Endothelial cell of umbilical vein (primary cell): ENCODE results near the gene USP48. TPM values are rescaled to one million over a fixed set of nuclear protein-coding genes. Genes with fewer than 3 reads are reported as not detected.

ENCODE experiments used
- BruUV-seq: library from RNA; stranded (reverse); fragments of 400-500 nt; replicated peaks from 2 replicates; lab custom pipeline; 2021; lab: Mats Ljungman, UMichigan
- CTCF ChIA-PET: fragments of 300-600, 350-600 bp; sonication (Branson Sonifier 250); formaldehyde crosslinking; loops from one replicate; lab custom pipeline; 2021; ENCODE audit warnings: antibody characterized with exemption, inconsistent platforms; lab: Charles Lee
- POLR2A ChIA-PET: fragments of 300-600, 350-600 bp; sonication (Branson Sonifier 250); formaldehyde crosslinking; loops from one replicate; lab custom pipeline; 2021; ENCODE audit warnings: antibody characterized with exemption, inconsistent platforms; lab: Charles Lee
- DNase-seq: peaks from one replicate; pipeline ENCODE4 v3.0.0-alpha.2; 2011; ENCODE audit warnings: low read depth, low spot score
- FAIRE-seq: peaks from 2 replicates; lab custom pipeline; 2011; peaks lifted over from hg19 to GRCh38; lab: Jason Lieb, UNC
- H2AFZ ChIP-seq: 2 replicates; pipeline ENCODE4 v1.6.0; 2012; ENCODE audit warnings: low read depth, low read length, control low read depth, inconsistent platforms
- H3K27ac ChIP-seq: 2 replicates; pipeline ENCODE4 v1.5.1; 2011; ENCODE audit warnings: low read depth, mild to moderate bottlenecking, control low read depth, low read length, moderate library complexity; ENCODE audit not compliant: insufficient read depth
- H3K27me3 ChIP-seq, 2 experiments: 2 replicates each; pipeline versions ENCODE4 v1.6.0 to v1.6.1; 2011; ENCODE audit warnings: low read length in 2 of 2, mixed read lengths in 1 of 2; ENCODE audit not compliant: control insufficient read depth in 2 of 2, insufficient read depth in 2 of 2
- H3K36me3 ChIP-seq, 2 experiments: 2 replicates in 1 of 2; 3 replicates in 1 of 2; pipeline ENCODE4 v1.5.1; 2011; ENCODE audit warnings: low read length in 2 of 2, mild to moderate bottlenecking in 1 of 2, moderate library complexity in 1 of 2; ENCODE audit not compliant: control insufficient read depth in 2 of 2, insufficient read depth in 2 of 2; ENCODE audit errors: extremely low read depth in 1 of 2
- H3K4me1 ChIP-seq: 3 replicates; pipeline ENCODE4 v1.5.1; 2011; ENCODE audit warnings: mild to moderate bottlenecking, low read length; ENCODE audit not compliant: control insufficient read depth, insufficient read depth; ENCODE audit errors: extremely low read depth
- H3K4me2 ChIP-seq: 2 replicates; pipeline ENCODE4 v1.6.1; 2011; ENCODE audit warnings: low read length, control low read depth, mixed read lengths; ENCODE audit not compliant: insufficient read depth
- H3K4me3 ChIP-seq, 3 experiments: fragments of 200-600 bp in 1 of 3; sonication (generic), shearing (Covaris generic) in 1 of 3; replicated peaks in 1 of 3; 2 replicates each; pipeline ENCODE4 v1.5.1; 2011 to 2016; ENCODE audit warnings: control low read depth in 3 of 3, low read length in 3 of 3, mild to moderate bottlenecking in 2 of 3, inconsistent platforms in 1 of 3, low read depth in 1 of 3, moderate library complexity in 1 of 3; ENCODE audit not compliant: insufficient read depth in 1 of 3
- H3K79me2 ChIP-seq: 2 replicates; pipeline ENCODE4 v1.6.0; 2012; ENCODE audit warnings: low read length, inconsistent platforms; ENCODE audit not compliant: control insufficient read depth, insufficient read depth
- H3K9ac ChIP-seq: replicated peaks from 2 replicates; pipeline ENCODE3; 2011; ENCODE audit warnings: low read length, control low read depth; ENCODE audit not compliant: insufficient read depth; ENCODE audit errors: extremely low read depth
- H3K9me1 ChIP-seq: replicated peaks from 3 replicates; pipeline ENCODE4 v1.6.0; 2011; ENCODE audit warnings: mild to moderate bottlenecking, low read length; ENCODE audit not compliant: control insufficient read depth, insufficient read depth; ENCODE audit errors: extremely low read depth
- H3K9me3 ChIP-seq: replicated peaks from 2 replicates; pipeline ENCODE4 v1.5.1; 2012; ENCODE audit warnings: low read length, inconsistent platforms; ENCODE audit not compliant: control insufficient read depth, insufficient read depth
- H4K20me1 ChIP-seq: replicated peaks from 2 replicates; pipeline ENCODE3; 2011; ENCODE audit warnings: mild to moderate bottlenecking, low read length; ENCODE audit not compliant: control insufficient read depth, insufficient read depth; ENCODE audit errors: extremely low read depth
- CTCF ChIP-seq, 2 donors: IDR thresholded peaks; 1 replicate in 1 of 2; 2 replicates in 1 of 2; pipeline ENCODE4 v1.5.1; 2011; ENCODE audit warnings: low read length in 2 of 2, mild to moderate bottlenecking in 2 of 2, moderate library complexity in 2 of 2, control low read depth in 1 of 2, inconsistent platforms in 1 of 2, low read depth in 1 of 2; ENCODE audit not compliant: insufficient read depth in 1 of 2; ENCODE audit errors: extremely low read depth in 1 of 2
- EZH2 ChIP-seq: IDR thresholded peaks from 2 replicates; pipeline ENCODE4 v1.6.1; 2012; ENCODE audit warnings: borderline replicate concordance, low read depth, mild to moderate bottlenecking, moderate library complexity, low read length, inconsistent platforms; ENCODE audit not compliant: severe bottlenecking
- FOS ChIP-seq: IDR thresholded peaks from 2 replicates; pipeline ENCODE4 v1.6.1; 2011; ENCODE audit warnings: mild to moderate bottlenecking, low read length, moderate library complexity, borderline replicate concordance; ENCODE audit not compliant: insufficient read depth
- GATA2 ChIP-seq: IDR thresholded peaks from 2 replicates; pipeline ENCODE4 v1.7.0; 2011; ENCODE audit warnings: low read depth, mild to moderate bottlenecking, moderate library complexity, mixed read lengths, low read length; ENCODE audit not compliant: insufficient read length, insufficient read depth
- MYC ChIP-seq: IDR thresholded peaks from one replicate; pipeline ENCODE4 v1.6.1; 2011; ENCODE audit warnings: mild to moderate bottlenecking, low read depth, low read length
- POLR2AphosphoS5 ChIP-seq: IDR thresholded peaks from 2 replicates; pipeline ENCODE4 v1.6.1; 2012; ENCODE audit warnings: low read depth, mild to moderate bottlenecking, control low read depth, low read length, moderate library complexity; ENCODE audit not compliant: insufficient read depth
- dilution Hi-C: fragments of 300-500 bp; cut with MboI; formaldehyde crosslinking; loops from one replicate; pipeline ENCODE4 v1.15.0; 2019; ENCODE audit warnings: low sequenced_read_pairs; ENCODE audit not compliant: extremely low pct_ligation_motif_present
- intact Hi-C: fragments of 100-400 bp; cut with micrococcal nuclease; formaldehyde crosslinking; loops from one replicate; pipeline ENCODE4 v1.10.0; 2022
- polyA plus RNA-seq, 4 experiments: library from polyadenylated mRNA; depleted of rRNA in 3 of 4; stranded (reverse) in 3 of 4; unstranded in 1 of 4; fragments of >200 nt; gene quantifications; 2 replicates each; pipeline versions ENCODE4 v1.2.1 to v1.2.3, GENCODE V29; 2011 to 2012; ENCODE audit warnings: missing spikeins in 1 of 4
- total RNA-seq: library from RNA; stranded (reverse); gene quantifications from 2 replicates; pipeline ENCODE4 v1.2.3, GENCODE V29; 2021

Gene USP48
- total and polyA plus RNA-seq, 2 donors (not counting 3 experiments of a cell fraction or from before 2014, with no cell fraction given) = 27.2 to 149 TPM

- Histone ChIP-seq H3K79me2 (peaks cover 5% of the 10 kb centered on the region), H3K9ac (no peak overlapping the region), H3K9me1 (no peaks in the 10 kb centered on the region), H3K4me3 (no peak overlapping the region), H3K27me3 (no peaks in the 10 kb centered on the region), H2AFZ (no peak overlapping the region), H3K27ac (no peak overlapping the region), H3K4me2 (no peak overlapping the region), H3K36me3 (peaks cover 6 to 24% of the 10 kb centered on the region in 2 experiments), H3K4me1 (peaks cover 18% of the 10 kb centered on the region), H4K20me1 (no peaks in the 10 kb centered on the region), H3K9me3 (no peaks in the 10 kb centered on the region)
- BruUV-seq = no TSS peak
- intact Hi-C loops = no loop called here
- ChIA-PET POLR2A (no interaction called here), CTCF (interaction anchor here (0.8 to 1.7 kb wide), 2 partner anchors 9 to 23 kb away, joined by 3 to 6 read pairs; no protein-coding TSS in a partner anchor)
- DNase-seq = no peak
- no peak for FAIRE-seq
- TF ChIP-seq MYC (no peak), GATA2 (no peak), CTCF (IDR thresholded peaks at IDR 0.05; ENCODE audit: extremely low read depth in 1 of 2, insufficient read depth in 1 of 2, low read depth in 1 of 2, low read length in 2 of 2) (no peak), EZH2 (no peak), POLR2AphosphoS5 (no peak), FOS (no peak)
- dilution Hi-C loops = no loop called here
Measured at GRCh38 chr1:21725748-21726392, 57.1 kb downstream of the USP48 start.
